22Rv1 (cell line): ENCODE measurements around the gene NACA.
A peak's percentile ranks its signal among the peaks of the same experiment; 100 is the strongest.
"Not testable (repeated sequence)": the region's sequence is repeated elsewhere in the genome, so short reads cannot be mapped to it uniquely, and the experiment has no call there.

ENCODE experiments used
- H3K27ac ChIP-seq: fragments of 450-650 bp; 2 replicates; pipeline ENCODE4 v1.5.1; 2017
- ZFX ChIP-seq: fragments of 450-650 bp; IDR thresholded peaks from 2 replicates; pipeline ENCODE4 v1.6.1; 2017; ENCODE audit warnings: antibody characterized with exemption, borderline replicate concordance
- TF ChIP-seq, protein P1 (sequence below): fragments of 450-650 bp; IDR thresholded peaks from 2 replicates; pipeline ENCODE4 v1.5.1; 2017; ENCODE audit warnings: mild to moderate bottlenecking

Gene NACA

DNA sequence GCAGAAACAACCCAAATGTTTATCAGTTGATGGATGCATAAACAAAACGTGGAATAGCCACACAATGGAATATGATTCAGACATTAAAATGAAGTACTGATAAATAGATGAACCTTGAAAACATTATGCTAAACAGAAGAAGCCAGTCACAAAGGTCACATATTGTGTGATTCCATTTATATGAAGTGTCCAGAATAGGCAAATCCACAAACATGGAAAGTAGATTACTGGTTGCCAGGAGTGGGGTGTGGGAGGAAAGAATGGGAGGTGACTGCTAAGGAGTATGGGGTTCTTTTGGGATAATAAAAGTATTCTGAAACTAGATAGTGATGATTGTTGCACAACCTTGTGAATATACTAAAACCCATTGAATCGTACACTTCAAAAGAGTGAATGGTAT is 36.7 kb upstream of the NACA start:
- no peak overlapping the region for H3K27ac ChIP-seq
- TF ChIP-seq, protein P1, sequence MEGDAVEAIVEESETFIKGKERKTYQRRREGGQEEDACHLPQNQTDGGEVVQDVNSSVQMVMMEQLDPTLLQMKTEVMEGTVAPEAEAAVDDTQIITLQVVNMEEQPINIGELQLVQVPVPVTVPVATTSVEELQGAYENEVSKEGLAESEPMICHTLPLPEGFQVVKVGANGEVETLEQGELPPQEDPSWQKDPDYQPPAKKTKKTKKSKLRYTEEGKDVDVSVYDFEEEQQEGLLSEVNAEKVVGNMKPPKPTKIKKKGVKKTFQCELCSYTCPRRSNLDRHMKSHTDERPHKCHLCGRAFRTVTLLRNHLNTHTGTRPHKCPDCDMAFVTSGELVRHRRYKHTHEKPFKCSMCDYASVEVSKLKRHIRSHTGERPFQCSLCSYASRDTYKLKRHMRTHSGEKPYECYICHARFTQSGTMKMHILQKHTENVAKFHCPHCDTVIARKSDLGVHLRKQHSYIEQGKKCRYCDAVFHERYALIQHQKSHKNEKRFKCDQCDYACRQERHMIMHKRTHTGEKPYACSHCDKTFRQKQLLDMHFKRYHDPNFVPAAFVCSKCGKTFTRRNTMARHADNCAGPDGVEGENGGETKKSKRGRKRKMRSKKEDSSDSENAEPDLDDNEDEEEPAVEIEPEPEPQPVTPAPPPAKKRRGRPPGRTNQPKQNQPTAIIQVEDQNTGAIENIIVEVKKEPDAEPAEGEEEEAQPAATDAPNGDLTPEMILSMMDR = no peak
- no peak for TF ChIP-seq ZFX

DNA sequence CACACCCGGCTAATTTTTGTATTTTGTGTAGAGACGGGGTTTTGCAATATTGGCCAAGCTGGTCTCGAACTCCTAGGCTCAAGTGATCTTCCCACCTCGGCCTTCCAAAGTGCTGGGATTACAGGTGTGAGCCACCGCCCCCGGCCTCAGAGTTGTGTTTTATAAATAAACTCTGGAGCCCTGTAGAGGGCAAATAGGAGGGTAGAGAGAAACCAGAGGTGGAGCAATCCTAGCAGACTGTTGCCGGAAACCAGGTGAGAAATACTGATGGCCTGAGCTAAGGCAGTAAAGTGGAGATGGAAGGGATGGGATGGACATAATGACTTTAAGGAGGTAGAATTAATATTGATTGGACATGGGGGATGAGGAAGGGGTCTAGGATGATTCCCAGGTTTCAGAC is 35.4 kb upstream of the NACA start:
- TF ChIP-seq, protein P1 = no peak
- no peak for TF ChIP-seq ZFX
- no peak overlapping the region for H3K27ac ChIP-seq

DNA sequence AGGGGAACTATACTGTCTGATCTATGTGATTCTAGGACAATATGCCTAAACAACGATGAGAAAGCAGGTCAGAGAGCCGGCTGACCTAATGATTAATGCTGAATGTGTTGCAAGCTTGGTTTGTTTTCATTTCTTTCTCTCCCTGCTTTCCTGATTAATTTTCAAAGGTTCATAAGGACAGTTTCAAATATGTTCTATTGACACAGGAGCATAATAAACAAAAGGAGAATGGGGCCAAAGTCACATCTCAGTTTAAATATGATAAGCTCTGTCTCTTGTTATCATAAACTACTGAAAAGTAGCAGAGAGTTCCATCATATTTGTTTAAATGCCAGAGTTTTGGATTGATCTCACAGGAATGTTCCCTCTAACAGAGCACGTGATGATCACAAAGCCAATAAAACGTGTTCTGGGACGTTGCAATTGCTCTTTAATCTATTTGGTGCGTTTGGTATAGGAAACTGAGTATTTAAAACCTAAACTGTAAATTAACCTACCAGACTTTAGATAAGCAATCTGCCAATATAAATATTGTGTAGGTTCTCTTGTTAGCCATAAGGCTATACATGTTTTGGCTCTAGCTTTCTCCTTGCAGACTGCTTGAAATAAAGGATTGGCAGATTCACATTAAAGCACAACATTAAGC is 34.3 kb upstream of the NACA start:
- H3K27ac ChIP-seq = peak overlapping the region; percentile 32
- TF ChIP-seq ZFX = no peak
- TF ChIP-seq, protein P1 = no peak

DNA sequence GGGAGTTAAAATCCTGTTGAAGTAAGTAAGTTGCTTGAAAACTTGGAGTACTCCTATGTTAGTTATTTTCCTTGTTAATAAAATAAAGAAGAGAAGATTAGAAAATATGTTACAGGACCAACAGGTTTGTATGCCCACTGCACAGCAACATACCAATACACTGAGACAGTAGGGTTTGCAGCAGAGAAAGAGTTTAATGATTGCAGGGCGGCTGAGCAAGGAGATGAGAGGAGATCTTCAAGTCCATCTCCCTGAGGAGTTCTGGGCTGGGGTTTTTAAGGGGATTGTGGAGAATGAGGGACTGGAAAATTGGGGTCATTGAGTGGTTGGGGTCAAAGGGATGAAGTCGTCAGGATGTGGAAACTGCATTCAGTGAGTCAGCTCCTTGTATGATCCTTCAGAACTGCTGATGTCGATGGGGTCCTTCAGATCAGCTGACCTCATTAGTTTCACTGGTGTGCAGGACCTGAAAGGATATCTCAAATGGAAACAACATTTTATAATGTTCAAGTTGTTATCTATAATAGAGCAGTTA is 33.7 kb upstream of the NACA start:
- peak overlapping the region; percentile 32 for H3K27ac ChIP-seq
- TF ChIP-seq, protein P1 = no peak
- TF ChIP-seq ZFX = no peak

DNA sequence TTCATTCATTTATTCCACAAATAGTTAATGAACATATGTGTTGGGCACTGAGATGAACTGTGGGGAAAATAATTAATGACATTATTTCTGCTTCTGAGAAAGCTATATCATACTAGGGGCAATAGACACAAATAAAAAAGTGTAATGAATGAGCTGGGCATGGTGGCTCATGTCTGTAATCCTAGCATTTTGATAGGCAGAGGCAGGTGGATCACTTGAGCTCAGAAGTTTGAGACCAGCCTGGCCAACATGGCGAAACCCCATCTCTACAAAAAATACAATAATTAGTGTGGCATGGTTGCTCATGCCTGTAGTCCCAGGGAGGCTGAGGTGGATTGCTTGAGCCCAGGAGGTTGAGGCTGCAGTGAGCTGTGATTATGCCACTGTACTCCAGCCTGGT is 32.9 kb upstream of the NACA start:
- not testable (repeated sequence) for H3K27ac ChIP-seq

DNA sequence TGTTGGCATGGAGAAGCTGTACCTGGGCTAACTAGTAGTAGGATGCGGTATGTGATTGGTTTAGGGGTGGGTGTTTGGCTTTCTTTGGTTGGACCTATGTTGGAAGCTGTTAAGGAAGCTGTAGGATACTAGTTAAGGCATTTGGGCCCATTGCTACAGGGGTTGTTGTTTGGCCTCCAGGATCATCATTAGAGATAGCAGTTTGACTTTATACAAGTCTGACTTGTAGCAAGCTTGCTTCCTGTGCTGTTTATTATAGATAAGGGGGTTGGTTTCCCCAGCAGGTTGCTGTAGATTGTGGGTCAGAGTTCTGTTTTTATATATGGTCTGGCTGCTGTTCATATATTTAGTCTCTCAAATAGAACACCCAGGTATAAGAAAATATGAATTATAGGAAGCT is 28.5 kb upstream of the NACA start:
- no peak overlapping the region for H3K27ac ChIP-seq
- TF ChIP-seq ZFX = no peak
- TF ChIP-seq, protein P1 = no peak

DNA sequence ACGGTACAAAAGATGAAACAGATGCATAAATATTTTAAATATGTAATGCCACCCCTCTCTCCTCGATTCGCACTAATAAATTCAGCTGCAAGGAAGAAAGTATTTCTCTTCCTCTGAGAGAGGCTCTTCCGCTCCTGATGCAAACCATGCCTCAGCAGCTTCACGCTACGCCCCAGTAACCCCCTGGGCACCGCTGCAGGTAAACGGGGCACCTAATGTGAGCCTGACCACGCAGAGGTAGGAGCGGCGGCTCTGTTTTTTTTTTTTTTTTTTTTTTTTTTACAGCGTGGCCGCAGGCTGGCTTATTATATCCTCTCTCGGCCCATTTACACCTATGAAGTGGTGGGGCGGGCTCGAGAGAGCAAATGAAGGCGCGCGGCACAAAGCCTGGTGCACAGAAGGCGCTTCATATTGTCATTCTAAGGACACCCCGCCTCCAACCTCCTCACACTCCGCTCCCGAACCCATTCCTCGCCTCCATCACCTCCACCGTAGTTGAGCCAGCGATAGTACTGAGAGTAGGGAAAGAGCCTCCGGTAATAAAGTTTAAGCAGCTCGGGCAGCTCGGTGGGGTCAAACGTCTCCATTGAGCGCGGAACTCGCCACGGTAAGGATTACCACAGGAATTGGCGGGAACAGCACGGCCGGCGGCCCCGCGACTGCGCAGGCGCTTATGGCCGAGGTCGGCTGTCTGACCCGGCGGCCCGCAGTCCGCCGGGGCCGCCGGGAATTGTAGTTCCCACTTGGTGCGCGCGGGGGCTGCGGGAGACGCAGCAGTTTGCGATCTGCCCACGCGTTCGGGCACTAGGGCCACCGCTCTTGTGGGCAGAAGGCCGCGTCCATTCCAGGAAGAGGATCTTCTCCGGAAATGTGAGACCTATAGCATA is 26.9 kb upstream of the NACA start, which contains the start of gene PRIM1:
TSS of gene PRIM1 (minus strand) at position 612 of the 887 bp plus-strand sequence. CDS start at position 587, 25 bp downstream.
- TF ChIP-seq ZFX = no peak
- TF ChIP-seq, protein P1 = no peak
- H3K27ac ChIP-seq = peak within 1 kb of the TSS; percentile 94

DNA sequence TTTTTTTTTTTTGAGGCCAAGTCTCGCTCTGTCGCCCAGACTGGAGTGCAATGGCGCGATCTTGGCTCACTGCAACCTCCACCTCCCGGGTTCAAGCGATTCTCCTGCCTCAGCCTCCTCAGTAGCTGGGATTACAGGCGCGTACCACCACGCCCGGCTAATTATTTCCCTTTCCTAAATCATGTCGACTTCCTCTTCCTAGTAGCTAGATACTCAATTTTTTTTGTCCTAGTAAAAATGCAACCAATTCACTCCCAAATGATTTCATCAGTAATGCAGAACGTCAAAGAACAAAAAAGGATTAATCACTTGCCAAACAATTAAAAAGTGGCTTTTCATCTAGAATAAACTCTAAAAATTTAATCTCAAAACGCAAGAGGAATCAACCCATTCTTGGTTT is 25.5 kb upstream of the NACA start:
- H3K27ac ChIP-seq = peak overlapping the region; percentile 94
